ENCODE measurements around the gene ALDH2. TPM values are rescaled to one million over a fixed set of nuclear protein-coding genes. Genes with fewer than 3 reads are reported as not detected.

Gene ALDH2
- total and polyA plus RNA-seq, 10 of the 15 experiments (the other 5 are each of a cell fraction or from before 2014, with no cell fraction given) = 1.4 to 16.4 (median 8.7) TPM

DNA sequence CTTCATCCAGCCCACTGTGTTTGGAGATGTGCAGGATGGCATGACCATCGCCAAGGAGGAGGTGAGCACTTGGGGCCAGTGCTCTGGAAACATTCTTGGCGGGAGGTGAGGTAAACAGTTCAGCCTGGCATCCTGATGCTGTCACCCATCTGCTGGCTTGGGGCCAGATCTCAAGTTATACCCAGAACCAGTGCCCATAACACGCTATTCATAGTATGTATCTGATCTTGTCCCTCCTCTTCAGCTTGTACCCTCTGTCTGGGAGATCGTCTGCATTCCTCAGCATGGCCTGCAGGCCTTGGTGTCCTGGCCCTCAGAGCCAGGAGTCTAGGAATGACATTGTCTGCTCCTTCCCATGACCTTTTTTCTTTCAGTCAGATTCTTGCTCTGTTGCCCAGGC lies 31.4 kb downstream of the ALDH2 start:
- intact Hi-C loops (cut with micrococcal nuclease; ENCODE audit: unreplicated experiment) (no loop called here), in situ Hi-C loops (cut with MboI) (no loop called here)
- H3K36me3 ChIP-seq (ENCODE audit: control insufficient read depth in 2 of 2, insufficient read depth in 2 of 2, low read length in 1 of 2) = no peaks in the 10 kb centered on the region; a peak in 2 of 4 replicates
- H3K4me3 ChIP-seq = no peak overlapping the region
- H3K27me3 ChIP-seq (replicated peaks in 1 of 2; ENCODE audit: control insufficient read depth in 2 of 2, insufficient read depth in 2 of 2, low read length in 1 of 2) = no peaks in the 10 kb centered on the region
- no peaks in the 10 kb centered on the region for H4K20me1 ChIP-seq (ENCODE audit: control insufficient read depth, insufficient read depth)
- SMC1A ChIA-PET (ENCODE audit: uncharacterized antibody, unreplicated experiment) = interaction anchor here (3.0 kb wide), 1 partner anchor 15 kb away, joined by 8 read pairs; no protein-coding TSS in a partner anchor
- WGBS (ENCODE audit: insufficient coverage, insufficient replicate concordance, low lambda C conversion rate, missing lambda C conversion rate) = 77% methylated on average over 4 of the region's 4 CpGs
- H2AFZ ChIP-seq (ENCODE audit: control insufficient read depth, low read depth, low read length) = no peak overlapping the region
- no TSS peak for BruUV-seq (replicated peaks)
- H3K9me3 ChIP-seq (replicated peaks; ENCODE audit: control insufficient read depth, insufficient read depth, low read length) = no peaks in the 10 kb centered on the region
- DNase-seq (ENCODE audit: low read depth, low spot score) (no peak), FAIRE-seq (no peak), ATAC-seq (no peak)
- TF ChIP-seq RAD51 (IDR thresholded peaks at IDR 0.05) = no peak
- TF ChIP-seq, protein P1, sequence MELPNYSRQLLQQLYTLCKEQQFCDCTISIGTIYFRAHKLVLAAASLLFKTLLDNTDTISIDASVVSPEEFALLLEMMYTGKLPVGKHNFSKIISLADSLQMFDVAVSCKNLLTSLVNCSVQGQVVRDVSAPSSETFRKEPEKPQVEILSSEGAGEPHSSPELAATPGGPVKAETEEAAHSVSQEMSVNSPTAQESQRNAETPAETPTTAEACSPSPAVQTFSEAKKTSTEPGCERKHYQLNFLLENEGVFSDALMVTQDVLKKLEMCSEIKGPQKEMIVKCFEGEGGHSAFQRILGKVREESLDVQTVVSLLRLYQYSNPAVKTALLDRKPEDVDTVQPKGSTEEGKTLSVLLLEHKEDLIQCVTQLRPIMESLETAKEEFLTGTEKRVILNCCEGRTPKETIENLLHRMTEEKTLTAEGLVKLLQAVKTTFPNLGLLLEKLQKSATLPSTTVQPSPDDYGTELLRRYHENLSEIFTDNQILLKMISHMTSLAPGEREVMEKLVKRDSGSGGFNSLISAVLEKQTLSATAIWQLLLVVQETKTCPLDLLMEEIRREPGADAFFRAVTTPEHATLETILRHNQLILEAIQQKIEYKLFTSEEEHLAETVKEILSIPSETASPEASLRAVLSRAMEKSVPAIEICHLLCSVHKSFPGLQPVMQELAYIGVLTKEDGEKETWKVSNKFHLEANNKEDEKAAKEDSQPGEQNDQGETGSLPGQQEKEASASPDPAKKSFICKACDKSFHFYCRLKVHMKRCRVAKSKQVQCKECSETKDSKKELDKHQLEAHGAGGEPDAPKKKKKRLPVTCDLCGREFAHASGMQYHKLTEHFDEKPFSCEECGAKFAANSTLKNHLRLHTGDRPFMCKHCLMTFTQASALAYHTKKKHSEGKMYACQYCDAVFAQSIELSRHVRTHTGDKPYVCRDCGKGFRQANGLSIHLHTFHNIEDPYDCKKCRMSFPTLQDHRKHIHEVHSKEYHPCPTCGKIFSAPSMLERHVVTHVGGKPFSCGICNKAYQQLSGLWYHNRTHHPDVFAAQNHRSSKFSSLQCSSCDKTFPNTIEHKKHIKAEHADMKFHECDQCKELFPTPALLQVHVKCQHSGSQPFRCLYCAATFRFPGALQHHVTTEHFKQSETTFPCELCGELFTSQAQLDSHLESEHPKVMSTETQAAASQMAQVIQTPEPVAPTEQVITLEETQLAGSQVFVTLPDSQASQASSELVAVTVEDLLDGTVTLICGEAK (IDR thresholded peaks at IDR 0.05; ENCODE audit: borderline replicate concordance) = no peak
- H3K27ac ChIP-seq (ENCODE audit: control insufficient read depth, insufficient read depth) = no peak overlapping the region
- H3K9ac ChIP-seq (ENCODE audit: control insufficient read depth, insufficient read depth, low read length) = no peak overlapping the region
- RAD21 ChIA-PET (ENCODE audit: unreplicated experiment) = no interaction called here
- POLR2A ChIA-PET = no interaction called here
- H3K4me1 ChIP-seq (ENCODE audit: control insufficient read depth, insufficient read depth, low read length) = no peaks in the 10 kb centered on the region
- H3K4me2 ChIP-seq (ENCODE audit: control insufficient read depth, insufficient read depth) = no peak overlapping the region
- CTCF ChIA-PET = interaction anchor here (2.1 kb wide), 1 partner anchor 15 kb away, joined by 14 read pairs; no protein-coding TSS in a partner anchor
- no peaks in the 10 kb centered on the region for H3K79me2 ChIP-seq (ENCODE audit: control insufficient read depth, insufficient read depth, low read length)

GRCh38 chr12:111799758-111800157 lies 33.0 kb downstream of the ALDH2 start:
- no peaks in the 10 kb centered on the region for H3K4me1 ChIP-seq (ENCODE audit: control insufficient read depth, insufficient read depth, low read length)
- FAIRE-seq (no peak), DNase-seq (ENCODE audit: low read depth, low spot score) (no peak), ATAC-seq (no peak)
- no TSS peak for BruUV-seq (replicated peaks)
- ChIA-PET POLR2A (interaction anchor here (0.6 kb wide), 1 partner anchor 34 kb away, joined by 3 read pairs; no protein-coding TSS in a partner anchor), RAD21 (ENCODE audit: unreplicated experiment) (no interaction called here), CTCF (interaction anchor here (2.4 kb wide), 1 partner anchor 12 kb away, joined by 12 read pairs; no protein-coding TSS in a partner anchor), SMC1A (ENCODE audit: uncharacterized antibody, unreplicated experiment) (no interaction called here)
- no peak overlapping the region for H3K27ac ChIP-seq (ENCODE audit: control insufficient read depth, insufficient read depth)
- H3K27me3 ChIP-seq (replicated peaks in 1 of 2; ENCODE audit: control insufficient read depth in 2 of 2, insufficient read depth in 2 of 2, low read length in 1 of 2) = no peaks in the 10 kb centered on the region
- H3K79me2 ChIP-seq (ENCODE audit: control insufficient read depth, insufficient read depth, low read length) = no peaks in the 10 kb centered on the region
- no peak overlapping the region for H3K4me2 ChIP-seq (ENCODE audit: control insufficient read depth, insufficient read depth)
- in situ Hi-C loops (cut with MboI) (no loop called here), intact Hi-C loops (cut with micrococcal nuclease; ENCODE audit: unreplicated experiment) (no loop called here)
- TF ChIP-seq, protein P2, sequence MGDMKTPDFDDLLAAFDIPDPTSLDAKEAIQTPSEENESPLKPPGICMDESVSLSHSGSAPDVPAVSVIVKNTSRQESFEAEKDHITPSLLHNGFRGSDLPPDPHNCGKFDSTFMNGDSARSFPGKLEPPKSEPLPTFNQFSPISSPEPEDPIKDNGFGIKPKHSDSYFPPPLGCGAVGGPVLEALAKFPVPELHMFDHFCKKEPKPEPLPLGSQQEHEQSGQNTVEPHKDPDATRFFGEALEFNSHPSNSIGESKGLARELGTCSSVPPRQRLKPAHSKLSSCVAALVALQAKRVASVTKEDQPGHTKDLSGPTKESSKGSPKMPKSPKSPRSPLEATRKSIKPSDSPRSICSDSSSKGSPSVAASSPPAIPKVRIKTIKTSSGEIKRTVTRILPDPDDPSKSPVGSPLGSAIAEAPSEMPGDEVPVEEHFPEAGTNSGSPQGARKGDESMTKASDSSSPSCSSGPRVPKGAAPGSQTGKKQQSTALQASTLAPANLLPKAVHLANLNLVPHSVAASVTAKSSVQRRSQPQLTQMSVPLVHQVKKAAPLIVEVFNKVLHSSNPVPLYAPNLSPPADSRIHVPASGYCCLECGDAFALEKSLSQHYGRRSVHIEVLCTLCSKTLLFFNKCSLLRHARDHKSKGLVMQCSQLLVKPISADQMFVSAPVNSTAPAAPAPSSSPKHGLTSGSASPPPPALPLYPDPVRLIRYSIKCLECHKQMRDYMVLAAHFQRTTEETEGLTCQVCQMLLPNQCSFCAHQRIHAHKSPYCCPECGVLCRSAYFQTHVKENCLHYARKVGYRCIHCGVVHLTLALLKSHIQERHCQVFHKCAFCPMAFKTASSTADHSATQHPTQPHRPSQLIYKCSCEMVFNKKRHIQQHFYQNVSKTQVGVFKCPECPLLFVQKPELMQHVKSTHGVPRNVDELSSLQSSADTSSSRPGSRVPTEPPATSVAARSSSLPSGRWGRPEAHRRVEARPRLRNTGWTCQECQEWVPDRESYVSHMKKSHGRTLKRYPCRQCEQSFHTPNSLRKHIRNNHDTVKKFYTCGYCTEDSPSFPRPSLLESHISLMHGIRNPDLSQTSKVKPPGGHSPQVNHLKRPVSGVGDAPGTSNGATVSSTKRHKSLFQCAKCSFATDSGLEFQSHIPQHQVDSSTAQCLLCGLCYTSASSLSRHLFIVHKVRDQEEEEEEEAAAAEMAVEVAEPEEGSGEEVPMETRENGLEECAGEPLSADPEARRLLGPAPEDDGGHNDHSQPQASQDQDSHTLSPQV (IDR thresholded peaks at IDR 0.05) = no peak
- TF ChIP-seq RB1 (IDR thresholded peaks at IDR 0.05; ENCODE audit: borderline replicate concordance) = no peak
- no peak overlapping the region for H2AFZ ChIP-seq (ENCODE audit: control insufficient read depth, low read depth, low read length)
- no peaks in the 10 kb centered on the region for H3K9me3 ChIP-seq (replicated peaks; ENCODE audit: control insufficient read depth, insufficient read depth, low read length)
- no peak overlapping the region for H3K9ac ChIP-seq (ENCODE audit: control insufficient read depth, insufficient read depth, low read length)
- no peaks in the 10 kb centered on the region for H4K20me1 ChIP-seq (ENCODE audit: control insufficient read depth, insufficient read depth)
- WGBS (ENCODE audit: insufficient coverage, insufficient replicate concordance, low lambda C conversion rate, missing lambda C conversion rate) = 80% methylated on average over 9 of the region's 9 CpGs
- H3K4me3 ChIP-seq = no peak overlapping the region
- no peaks in the 10 kb centered on the region; a peak in 2 of 4 replicates for H3K36me3 ChIP-seq (ENCODE audit: control insufficient read depth in 2 of 2, insufficient read depth in 2 of 2, low read length in 1 of 2)

Data from GM12878 (cell line).